Heart right ventricle (tissue), 16 donors: ENCODE measurements around the gene PLA2G12A. TPM values are rescaled to one million over a fixed set of nuclear protein-coding genes. Genes with fewer than 3 reads are reported as not detected.
A peak's percentile ranks its signal among the peaks of the same experiment; 100 is the strongest.

Experiments
- ATAC-seq, 8 donors: fragments of 200-7000 bp; cut with Tn5 transposase; one replicate each; pipeline ENCODE4 v1.9.1; 2020; ENCODE audit warnings: mild to moderate bottlenecking in 8 of 8, moderate library complexity in 8 of 8, moderate number of reproducible peaks in 1 of 8
- DNase-seq, 2 donors: peaks; one replicate each; pipeline ENCODE4 v3.0.0-alpha.2; 2020
- H3K27ac ChIP-seq, 10 donors: fragments of 200-600 bp; sonication (generic) in 2 of 10; one replicate each; pipeline versions ENCODE4 v1.5.0 to v1.8.0; 2020 to 2022; ENCODE audit warnings: mild to moderate bottlenecking in 3 of 10
- H3K27me3 ChIP-seq, 7 donors: fragments of 200-600 bp; one replicate each; pipeline ENCODE4 v1.8.0; 2021 to 2022; ENCODE audit warnings: mild to moderate bottlenecking in 2 of 7
- H3K36me3 ChIP-seq, 9 donors: fragments of 200-600 bp; sonication (generic) in 1 of 9; one replicate each; pipeline versions ENCODE4 v1.5.0 to v1.8.0; 2020 to 2022; ENCODE audit warnings: mild to moderate bottlenecking in 2 of 9
- H3K4me1 ChIP-seq, 9 donors: fragments of 200-600 bp; sonication (generic) in 1 of 9; one replicate each; pipeline versions ENCODE4 v1.5.0 to v1.8.0; 2020 to 2022; ENCODE audit warnings: mild to moderate bottlenecking in 4 of 9
- H3K4me3 ChIP-seq, 10 donors: fragments of 200-600 bp; sonication (generic) in 2 of 10; one replicate each; pipeline versions ENCODE4 v1.5.0 to v1.8.0; 2020 to 2022; ENCODE audit warnings: mild to moderate bottlenecking in 7 of 10, moderate library complexity in 2 of 10
- H3K9me3 ChIP-seq, 11 donors: fragments of 200-600 bp in 10 of 11; sonication (generic) in 2 of 11; one replicate each; pipeline versions ENCODE4 v1.5.0 to v1.8.0; 2013 to 2022; ENCODE audit warnings: mild to moderate bottlenecking in 2 of 11, control low read depth in 1 of 11, moderate library complexity in 1 of 11
- WGBS, 2 donors: extraction: QIAGEN DNeasy Blood & Tissue Kit; methylation state at CpG; one replicate each; pipeline ENCODE4 v1.1.7; 2013; ENCODE audit warnings: inconsistent platforms in 1 of 2; 5-methylcytosine and 5-hydroxymethylcytosine counted together
- intact Hi-C, 10 donors: fragments of 100-400 bp; cut with DNase I; formaldehyde crosslinking; loops; one replicate each; pipeline versions ENCODE4 v1.11.1 to v1.14.2; 2022
- polyA plus RNA-seq, 2 donors: library from polyadenylated mRNA; stranded (reverse); fragments of 200-250 nt; gene quantifications; one replicate each; pipeline ENCODE4 v1.2.3, GENCODE V29; 2013
- total RNA-seq, 10 donors: library from RNA; stranded (reverse); fragmentation: NEBNext Ultra II Directional in 3 of 10; extraction: Animal tissue kit (Norgen Biotek cat#: 25700) in 3 of 10; gene quantifications; one replicate each; pipeline versions ENCODE4 v1.2.1 to v1.2.4, GENCODE V29; 2021 to 2023
- TF ChIP-seq, protein P1 (sequence below), 9 donors: fragments of 200-600 bp; sonication (generic) in 2 of 9; IDR thresholded peaks; one replicate each; pipeline versions ENCODE4 v1.5.0 to v1.8.0; 2021 to 2022; ENCODE audit warnings: antibody characterized with exemption in 9 of 9, mild to moderate bottlenecking in 5 of 9, moderate library complexity in 1 of 9
- donor health status: Arrhythmogenic right ventricular cardiomyopathy.
- donor health status: ischemic (EF 13 %, LVEDD 7.1; RV severe dilation, severe dysfunction).
- donor health status: healthy with polysubstance abuse.
- donor health status: DM: no; HTN: yes; CAD: no.
- donor health status: DM: no; HTN: no; CAD: no.
- donor health status: ischemic (EF 25% LVEDD 6.9; RV normal size, moderate dysfunction).
- donor health status: ischemic (EF 25% LVEDD 5.7; RV mildly dilated, moderate dysfunction).
- donor health status: healthy.
- donor health status: DM: yes; HTN: yes; CAD: no.
- donor health status: Ischemic cardiomyopathy.
- donor health status: ischemic (EF 35%, LVEDD 5.7; RV mildly dilated, moderate dysfunction).
- donor health status: nonischemic (EF 11% LVEDD 7.7; RV severe dilation, severe dysfunction).
- donor health status: DM: yes; HTN: yes; CAD: no.
- donor health status: PGD.
- donor health status: ischemic (EF 29% LVEDD 5.4; RV normal size, mild dysfunction).
- donor health status: nonischemic (EF 23%, LVEDD 6.1; RV moderate dilation, normal function).

PLA2G12A gene
- total and polyA plus RNA-seq, 12 donors: 14.3 to 100 (median 47.3) TPM

DNA sequence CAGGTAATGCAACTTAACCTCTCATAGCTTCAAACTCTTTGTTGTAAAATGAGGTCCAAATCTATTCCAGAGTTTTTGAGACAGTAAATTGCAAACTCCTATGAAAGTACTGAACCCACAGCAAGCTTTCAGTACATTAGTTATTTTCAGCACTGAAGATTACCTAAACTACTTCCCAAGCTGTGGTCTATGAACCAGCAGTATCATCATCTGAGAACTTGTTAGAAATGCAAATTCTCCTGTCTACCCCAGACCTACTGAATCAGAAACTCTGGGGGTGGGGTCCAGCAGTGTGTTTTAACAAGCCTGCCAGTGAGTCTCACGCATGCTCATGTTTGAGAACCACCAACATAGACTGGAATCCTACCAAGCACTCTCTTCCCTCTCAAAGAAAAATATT is 20.9 kb downstream of the PLA2G12A start:
- TF ChIP-seq, protein P1, sequence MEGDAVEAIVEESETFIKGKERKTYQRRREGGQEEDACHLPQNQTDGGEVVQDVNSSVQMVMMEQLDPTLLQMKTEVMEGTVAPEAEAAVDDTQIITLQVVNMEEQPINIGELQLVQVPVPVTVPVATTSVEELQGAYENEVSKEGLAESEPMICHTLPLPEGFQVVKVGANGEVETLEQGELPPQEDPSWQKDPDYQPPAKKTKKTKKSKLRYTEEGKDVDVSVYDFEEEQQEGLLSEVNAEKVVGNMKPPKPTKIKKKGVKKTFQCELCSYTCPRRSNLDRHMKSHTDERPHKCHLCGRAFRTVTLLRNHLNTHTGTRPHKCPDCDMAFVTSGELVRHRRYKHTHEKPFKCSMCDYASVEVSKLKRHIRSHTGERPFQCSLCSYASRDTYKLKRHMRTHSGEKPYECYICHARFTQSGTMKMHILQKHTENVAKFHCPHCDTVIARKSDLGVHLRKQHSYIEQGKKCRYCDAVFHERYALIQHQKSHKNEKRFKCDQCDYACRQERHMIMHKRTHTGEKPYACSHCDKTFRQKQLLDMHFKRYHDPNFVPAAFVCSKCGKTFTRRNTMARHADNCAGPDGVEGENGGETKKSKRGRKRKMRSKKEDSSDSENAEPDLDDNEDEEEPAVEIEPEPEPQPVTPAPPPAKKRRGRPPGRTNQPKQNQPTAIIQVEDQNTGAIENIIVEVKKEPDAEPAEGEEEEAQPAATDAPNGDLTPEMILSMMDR (IDR thresholded peaks at IDR 0.05): no peak
- intact Hi-C loops: loop anchor here in 6 of 10 donors (10.0 kb wide), 5 partner anchors 96 to 266 kb away; partner anchors contain the start of genes GAR1 (in 2 of the 6), CFI (in 1 of the 6) and MCUB (in 1 of the 6)
- H3K27ac ChIP-seq: no peak overlapping the region
- DNase-seq: no peak
- peaks cover 0 to 52% (median 0%) of the 10 kb centered on the region in 9 donors for H3K36me3 ChIP-seq
- ATAC-seq: no peak
- no peak overlapping the region for H3K4me3 ChIP-seq
- WGBS, 2 donors: 85 to 89% methylated on average over 1 of the region's 1 CpG
- H3K9me3 ChIP-seq: no peaks in the 10 kb centered on the region
- H3K4me1 ChIP-seq: peaks cover 0 to 5% (median 0%) of the 10 kb centered on the region in 9 donors
- no peaks in the 10 kb centered on the region for H3K27me3 ChIP-seq

DNA sequence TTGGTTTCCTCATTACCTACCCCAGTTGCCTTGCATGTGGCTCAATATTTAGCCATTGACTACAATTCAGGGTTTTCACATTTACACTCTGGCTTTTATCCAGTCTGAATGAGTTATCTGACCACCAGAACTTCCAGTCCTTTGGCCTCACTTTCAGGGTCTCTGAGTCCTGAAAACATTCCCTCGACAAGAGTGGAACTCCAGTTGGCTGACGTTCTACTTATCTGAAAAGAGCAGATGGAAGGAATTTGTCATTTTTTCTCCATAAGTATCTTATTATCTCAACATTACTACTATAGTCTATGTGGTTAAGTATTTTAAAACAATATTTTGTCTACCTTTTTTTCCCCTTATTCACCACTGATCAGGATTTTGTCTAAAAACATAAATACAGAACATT is 21.4 kb downstream of the PLA2G12A start:
- H3K36me3 ChIP-seq: peaks cover 0 to 47% (median 0%) of the 10 kb centered on the region in 9 donors
- H3K27me3 ChIP-seq: no peaks in the 10 kb centered on the region
- H3K4me1 ChIP-seq: peaks cover 0 to 10% (median 2%) of the 10 kb centered on the region in 9 donors
- WGBS, 2 donors: 28 to 44% methylated on average over 2 of the region's 2 CpGs
- TF ChIP-seq, protein P1 (IDR thresholded peaks at IDR 0.05): no peak
- intact Hi-C loops: loop anchor here in 6 of 10 donors (10.0 kb wide), 5 partner anchors 96 to 266 kb away; partner anchors contain the start of genes GAR1 (in 2 of the 6), CFI (in 1 of the 6) and MCUB (in 1 of the 6)
- H3K27ac ChIP-seq: no peak overlapping the region
- ATAC-seq (no peak), DNase-seq (no peak)
- H3K9me3 ChIP-seq: no peaks in the 10 kb centered on the region
- H3K4me3 ChIP-seq: no peak overlapping the region

- ATAC-seq (peak in 2 of 8 donors; percentile 7 to 15), DNase-seq (no peak)
- peaks cover 2 to 26% (median 15%) of the 10 kb centered on the region in 9 donors for H3K4me1 ChIP-seq
- intact Hi-C loops: loop anchor here in 9 of 10 donors (2.0 to 10.0 kb wide), 10 partner anchors 98 to 277 kb away; partner anchors contain the start of genes GAR1 (in 8 of the 9), CFI (in 3 of the 9) and MCUB (in 2 of the 9)
- 14 to 18% methylated on average over 11 of the region's 11 CpGs for WGBS, 2 donors
- H3K27me3 ChIP-seq: no peaks in the 10 kb centered on the region
- H3K36me3 ChIP-seq: peaks cover 0 to 14% (median 0%) of the 10 kb centered on the region in 9 donors
- no peaks in the 10 kb centered on the region for H3K9me3 ChIP-seq
- H3K27ac ChIP-seq: peak overlapping the region in 9 of 10 donors; percentile 78 to 87 (median 81)
- TF ChIP-seq, protein P1 (IDR thresholded peaks at IDR 0.05): no peak
- H3K4me3 ChIP-seq: peak overlapping the region; percentile 64 to 96 (median 86)
Observed at GRCh38 chr4:109703664-109704361, 26.1 kb downstream of the PLA2G12A start.

DNA sequence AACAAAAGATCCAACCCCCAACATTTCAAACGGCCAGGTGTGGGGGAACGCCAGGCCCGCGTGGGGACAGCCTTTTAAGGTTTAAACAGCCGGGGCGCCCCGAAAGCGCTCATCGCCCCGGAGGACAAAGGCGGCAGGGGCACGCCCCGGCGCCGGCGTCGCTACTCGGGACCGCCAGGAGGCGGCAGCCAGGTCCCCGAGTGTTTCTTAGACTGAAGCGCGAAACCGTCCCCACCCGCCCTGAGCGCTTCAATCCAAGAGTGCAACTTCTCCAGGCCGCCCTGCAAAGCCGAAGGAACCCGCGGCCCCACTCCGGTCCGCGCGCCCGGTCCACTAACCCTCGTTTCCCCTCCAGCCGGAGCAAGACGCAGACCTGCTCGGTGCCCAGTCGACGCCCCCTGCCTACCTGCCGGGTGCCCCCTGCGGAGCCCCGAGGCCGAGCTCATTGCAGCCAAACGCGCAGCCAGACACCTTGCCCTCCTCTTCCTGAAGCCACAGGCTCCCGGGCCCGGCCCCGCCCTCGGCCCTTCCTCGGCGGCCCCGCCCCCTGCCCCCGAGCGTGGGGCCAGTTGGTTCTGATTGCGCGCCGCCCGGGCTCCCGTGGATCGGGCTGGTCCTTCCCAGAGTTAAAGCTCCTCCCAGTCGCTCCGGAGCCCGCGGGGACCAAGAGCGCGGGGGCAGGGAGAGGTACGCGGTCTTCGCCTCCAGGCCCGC is 26.8 kb downstream of the PLA2G12A start, which contains the start of gene CASP6:
TSS of gene CASP6 (minus strand) at position 496 of the 714 bp plus-strand sequence. CDS start at position 446, 50 bp downstream.
- peak within 1 kb of the TSS; percentile 63 to 87 (median 81) for H3K27ac ChIP-seq
- TF ChIP-seq, protein P1 (IDR thresholded peaks at IDR 0.05): peak; percentile 59 to 88 (median 78)
- peak; percentile 93 to 98 (median 96) for ATAC-seq
- H3K36me3 ChIP-seq: peaks cover 0 to 10% (median 0%) of the 10 kb centered on the region in 9 donors
- H3K4me1 ChIP-seq: peaks cover 2 to 26% (median 15%) of the 10 kb centered on the region in 9 donors
- intact Hi-C loops: loop anchor here in 9 of 10 donors (2.0 to 10.0 kb wide), 10 partner anchors 99 to 276 kb away; partner anchors contain the start of genes GAR1 (in 8 of the 9), CFI (in 3 of the 9) and MCUB (in 2 of the 9)
- WGBS, 2 donors: 0 to 1% methylated on average over 72 of the region's 72 CpGs
- peak; percentile 85 to 89 for DNase-seq
- no peaks in the 10 kb centered on the region for H3K27me3 ChIP-seq
- H3K4me3 ChIP-seq: peak within 1 kb of the TSS; percentile 64 to 96 (median 86)
- H3K9me3 ChIP-seq: no peaks in the 10 kb centered on the region
